GM19467 (cell line): ENCODE data around the gene TP53.
"Not testable (repeated sequence)": the region's sequence is repeated elsewhere in the genome, so short reads cannot be mapped to it uniquely, and the experiment has no call there.

Experiments
- ATAC-seq: cut with Tn5 transposase; IDR thresholded peaks from one replicate; pipeline ENCODE4 v1.9.1; 2021; ENCODE audit warnings: mild to moderate bottlenecking, moderate library complexity; ENCODE audit not compliant: unreplicated experiment

Gene TP53

GRCh38 chr17:7634384-7634783 lies 52.9 kb downstream of the TP53 start:
- ATAC-seq, result no peak

- no peak for ATAC-seq
Measured at GRCh38 chr17:7633093-7633492, 54.2 kb downstream of the TP53 start.

GRCh38 chr17:7632492-7632894 lies 54.8 kb downstream of the TP53 start:
- ATAC-seq, result no peak

DNA sequence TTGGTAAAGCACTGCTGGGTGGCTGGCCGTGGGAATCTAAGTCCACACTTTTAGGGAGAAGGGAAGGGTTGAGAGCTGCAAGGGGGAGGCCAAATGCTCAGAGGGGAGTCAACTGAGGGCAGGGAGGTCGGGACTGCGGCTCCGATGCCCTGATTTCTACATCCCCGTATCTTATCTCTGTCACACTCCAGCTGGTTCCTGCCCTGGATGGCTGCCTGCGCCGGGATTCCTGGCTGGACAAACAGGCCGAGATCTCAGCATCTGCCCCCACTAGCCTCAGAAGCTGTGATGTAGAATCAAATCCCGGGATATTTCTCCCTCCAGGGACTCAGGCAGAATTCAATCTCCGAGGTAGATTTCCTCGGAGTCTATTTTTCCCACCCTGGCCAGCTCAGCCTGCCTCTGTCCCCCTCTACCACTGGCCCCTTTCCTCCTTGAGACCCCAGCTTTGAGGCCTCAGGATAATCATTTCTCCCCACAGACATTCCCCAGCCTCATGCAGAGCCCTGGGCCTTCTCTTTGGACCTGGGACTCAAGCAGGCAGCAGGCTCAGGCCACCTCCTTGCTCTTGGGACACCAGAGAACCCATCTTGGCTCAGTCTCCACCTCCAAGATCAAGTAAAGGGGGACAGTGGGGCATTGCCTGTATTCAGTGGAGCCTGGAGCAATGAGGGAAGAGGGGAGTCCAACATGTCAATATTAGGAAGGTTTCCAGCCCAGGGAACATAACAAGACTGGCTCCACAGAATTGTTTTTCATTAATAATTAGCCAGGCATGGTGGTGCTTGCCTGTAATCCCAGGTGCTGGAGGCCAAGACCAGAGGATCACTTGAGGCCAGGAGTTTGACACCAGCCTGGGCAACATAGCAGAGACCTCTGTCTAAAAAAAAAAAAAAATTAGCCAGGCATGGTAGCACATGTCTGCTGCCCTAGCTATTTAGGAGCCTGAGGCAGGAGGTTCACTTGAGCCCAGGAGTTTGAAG lies 55.6 kb downstream of the TP53 start:
- ATAC-seq, result no peak

GRCh38 chr17:7629939-7630571 lies 57.2 kb downstream of the TP53 start, which contains the start of gene SHBG:
TSS of gene SHBG (plus strand) at chr17:7630135. CDS start at chr17:7630173, 38 bp downstream.
- no peak for ATAC-seq

DNA sequence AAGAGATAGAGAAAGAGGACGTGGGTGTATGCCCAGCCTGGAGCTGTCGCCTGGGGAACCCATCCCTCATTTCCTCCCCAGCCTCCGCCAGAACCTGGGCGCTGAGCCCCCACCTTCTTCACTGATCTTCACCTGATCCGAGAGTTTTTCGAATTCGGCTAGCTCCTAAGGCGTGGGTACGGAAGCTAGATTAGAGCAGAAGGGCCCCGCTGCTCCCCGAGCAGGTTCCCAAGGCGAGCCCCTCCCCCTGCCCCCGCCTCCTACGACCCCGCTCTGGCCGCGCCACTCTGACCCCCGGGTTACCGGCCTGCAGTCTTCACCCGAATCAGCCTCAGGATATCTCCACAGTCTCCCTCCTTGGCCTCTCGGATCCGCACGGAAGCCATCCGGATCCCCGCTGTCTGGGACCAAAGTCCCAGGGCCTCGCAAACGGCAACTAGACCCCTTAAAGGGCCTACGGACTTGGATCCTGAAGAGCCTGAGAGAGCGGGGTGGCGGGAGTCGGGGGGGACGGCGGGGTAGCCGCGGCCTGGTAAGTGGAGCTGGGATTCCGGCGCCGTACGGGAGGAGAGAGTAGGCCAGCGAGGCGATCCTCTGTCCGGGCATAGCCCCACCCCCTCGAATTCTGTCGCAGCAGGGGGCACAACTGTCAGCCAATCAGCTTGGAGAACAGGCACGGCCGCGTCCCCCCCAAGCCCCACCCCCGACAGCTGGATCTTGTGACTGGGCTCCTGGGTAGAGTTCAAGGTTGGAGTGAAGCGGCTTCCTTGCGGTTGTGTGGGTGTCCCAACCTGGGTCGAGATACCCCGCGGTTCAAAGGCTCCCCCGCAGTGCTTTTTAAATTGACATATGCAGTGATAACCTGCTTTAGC lies 59.8 kb downstream of the TP53 start, which contains the start of gene SAT2:
TSS of gene SAT2 (minus strand) at position 572 of the 872 bp plus-strand sequence. CDS start at position 386, 186 bp downstream.
- ATAC-seq, result peak; percentile 83

DNA sequence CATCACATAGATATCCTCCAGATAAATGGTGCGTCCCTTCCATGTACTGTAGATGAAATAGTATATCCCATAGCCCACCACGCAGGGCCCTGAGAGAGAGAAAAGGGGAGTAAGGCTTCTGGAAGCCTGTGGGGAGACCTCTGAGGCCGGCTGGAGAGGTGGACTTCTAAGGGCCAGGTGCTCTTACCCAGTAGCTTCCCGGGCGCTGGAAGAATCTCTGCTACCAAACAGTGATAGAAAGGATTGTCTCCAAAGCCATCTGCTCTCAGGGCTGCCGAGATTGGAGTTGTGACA lies 60.4 kb downstream of the TP53 start:
- ATAC-seq, result no peak

GRCh38 chr17:7626307-7626706 lies 61.0 kb downstream of the TP53 start:
- ATAC-seq, result no peak

DNA sequence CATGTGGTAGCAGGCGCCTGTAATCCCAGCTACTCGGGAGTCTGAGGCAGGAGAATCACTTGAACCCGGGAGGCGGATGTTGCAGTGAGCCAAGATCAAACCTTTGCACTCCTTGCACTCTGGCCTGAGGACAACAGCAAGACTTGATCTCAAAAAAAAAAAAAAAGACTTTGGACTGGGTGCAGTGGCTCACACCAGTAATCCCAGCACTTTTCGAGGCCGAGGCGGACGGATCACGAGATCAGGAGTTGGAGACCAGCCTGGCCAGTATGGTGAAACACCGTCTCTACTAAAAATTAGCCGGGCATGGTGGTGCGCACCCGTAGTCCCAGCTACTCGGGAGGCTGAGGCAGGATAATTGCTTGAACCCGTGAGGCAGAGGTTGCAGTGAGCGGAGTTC lies 61.5 kb downstream of the TP53 start:
- ATAC-seq, result not testable (repeated sequence)

- ATAC-seq, result no peak
Measured at GRCh38 chr17:7623661-7624060, 63.6 kb downstream of the TP53 start.

GRCh38 chr17:7620835-7621234 lies 66.5 kb downstream of the TP53 start:
- ATAC-seq, result no peak

- no peak for ATAC-seq
Measured at GRCh38 chr17:7618608-7619007, 68.7 kb downstream of the TP53 start.
